Endothelial cell of umbilical vein (primary cell): Measurements from ENCODE around the gene ZKSCAN4. TPM values are rescaled to one million over a fixed set of nuclear protein-coding genes. Genes with fewer than 3 reads are reported as not detected.

Source experiments
- BruUV-seq: library from RNA; stranded (reverse); fragments of 400-500 nt; replicated peaks from 2 replicates; lab custom pipeline; 2021; lab: Mats Ljungman, UMichigan
- CTCF ChIA-PET: fragments of 300-600, 350-600 bp; sonication (Branson Sonifier 250); formaldehyde crosslinking; loops from one replicate; lab custom pipeline; 2021; ENCODE audit warnings: antibody characterized with exemption, inconsistent platforms; lab: Charles Lee
- POLR2A ChIA-PET: fragments of 300-600, 350-600 bp; sonication (Branson Sonifier 250); formaldehyde crosslinking; loops from one replicate; lab custom pipeline; 2021; ENCODE audit warnings: antibody characterized with exemption, inconsistent platforms; lab: Charles Lee
- DNase-seq: peaks from one replicate; pipeline ENCODE4 v3.0.0-alpha.2; 2011; ENCODE audit warnings: low read depth, low spot score
- FAIRE-seq: peaks from 2 replicates; lab custom pipeline; 2011; peaks lifted over from hg19 to GRCh38; lab: Jason Lieb, UNC
- H2AFZ ChIP-seq: 2 replicates; pipeline ENCODE4 v1.6.0; 2012; ENCODE audit warnings: low read depth, low read length, control low read depth, inconsistent platforms
- H3K27ac ChIP-seq: 2 replicates; pipeline ENCODE4 v1.5.1; 2011; ENCODE audit warnings: low read depth, mild to moderate bottlenecking, control low read depth, low read length, moderate library complexity; ENCODE audit not compliant: insufficient read depth
- H3K27me3 ChIP-seq, 2 experiments: 2 replicates each; pipeline versions ENCODE4 v1.6.0 to v1.6.1; 2011; ENCODE audit warnings: low read length in 2 of 2, mixed read lengths in 1 of 2; ENCODE audit not compliant: control insufficient read depth in 2 of 2, insufficient read depth in 2 of 2
- H3K36me3 ChIP-seq, 2 experiments: 2 replicates in 1 of 2; 3 replicates in 1 of 2; pipeline ENCODE4 v1.5.1; 2011; ENCODE audit warnings: low read length in 2 of 2, mild to moderate bottlenecking in 1 of 2, moderate library complexity in 1 of 2; ENCODE audit not compliant: control insufficient read depth in 2 of 2, insufficient read depth in 2 of 2; ENCODE audit errors: extremely low read depth in 1 of 2
- H3K4me1 ChIP-seq: 3 replicates; pipeline ENCODE4 v1.5.1; 2011; ENCODE audit warnings: mild to moderate bottlenecking, low read length; ENCODE audit not compliant: control insufficient read depth, insufficient read depth; ENCODE audit errors: extremely low read depth
- H3K4me2 ChIP-seq: 2 replicates; pipeline ENCODE4 v1.6.1; 2011; ENCODE audit warnings: low read length, control low read depth, mixed read lengths; ENCODE audit not compliant: insufficient read depth
- H3K4me3 ChIP-seq, 3 experiments: fragments of 200-600 bp in 1 of 3; sonication (generic), shearing (Covaris generic) in 1 of 3; replicated peaks in 1 of 3; 2 replicates each; pipeline ENCODE4 v1.5.1; 2011 to 2016; ENCODE audit warnings: control low read depth in 3 of 3, low read length in 3 of 3, mild to moderate bottlenecking in 2 of 3, inconsistent platforms in 1 of 3, low read depth in 1 of 3, moderate library complexity in 1 of 3; ENCODE audit not compliant: insufficient read depth in 1 of 3
- H3K79me2 ChIP-seq: 2 replicates; pipeline ENCODE4 v1.6.0; 2012; ENCODE audit warnings: low read length, inconsistent platforms; ENCODE audit not compliant: control insufficient read depth, insufficient read depth
- H3K9ac ChIP-seq: replicated peaks from 2 replicates; pipeline ENCODE3; 2011; ENCODE audit warnings: low read length, control low read depth; ENCODE audit not compliant: insufficient read depth; ENCODE audit errors: extremely low read depth
- H3K9me1 ChIP-seq: replicated peaks from 3 replicates; pipeline ENCODE4 v1.6.0; 2011; ENCODE audit warnings: mild to moderate bottlenecking, low read length; ENCODE audit not compliant: control insufficient read depth, insufficient read depth; ENCODE audit errors: extremely low read depth
- H3K9me3 ChIP-seq: replicated peaks from 2 replicates; pipeline ENCODE4 v1.5.1; 2012; ENCODE audit warnings: low read length, inconsistent platforms; ENCODE audit not compliant: control insufficient read depth, insufficient read depth
- H4K20me1 ChIP-seq: replicated peaks from 2 replicates; pipeline ENCODE3; 2011; ENCODE audit warnings: mild to moderate bottlenecking, low read length; ENCODE audit not compliant: control insufficient read depth, insufficient read depth; ENCODE audit errors: extremely low read depth
- EZH2 ChIP-seq: IDR thresholded peaks from 2 replicates; pipeline ENCODE4 v1.6.1; 2012; ENCODE audit warnings: borderline replicate concordance, low read depth, mild to moderate bottlenecking, moderate library complexity, low read length, inconsistent platforms; ENCODE audit not compliant: severe bottlenecking
- FOS ChIP-seq: IDR thresholded peaks from 2 replicates; pipeline ENCODE4 v1.6.1; 2011; ENCODE audit warnings: mild to moderate bottlenecking, low read length, moderate library complexity, borderline replicate concordance; ENCODE audit not compliant: insufficient read depth
- GATA2 ChIP-seq: IDR thresholded peaks from 2 replicates; pipeline ENCODE4 v1.7.0; 2011; ENCODE audit warnings: low read depth, mild to moderate bottlenecking, moderate library complexity, mixed read lengths, low read length; ENCODE audit not compliant: insufficient read length, insufficient read depth
- dilution Hi-C: fragments of 300-500 bp; cut with MboI; formaldehyde crosslinking; loops from one replicate; pipeline ENCODE4 v1.15.0; 2019; ENCODE audit warnings: low sequenced_read_pairs; ENCODE audit not compliant: extremely low pct_ligation_motif_present
- intact Hi-C: fragments of 100-400 bp; cut with micrococcal nuclease; formaldehyde crosslinking; loops from one replicate; pipeline ENCODE4 v1.10.0; 2022
- polyA plus RNA-seq, 4 experiments: library from polyadenylated mRNA; depleted of rRNA in 3 of 4; stranded (reverse) in 3 of 4; unstranded in 1 of 4; fragments of >200 nt; gene quantifications; 2 replicates each; pipeline versions ENCODE4 v1.2.1 to v1.2.3, GENCODE V29; 2011 to 2012; ENCODE audit warnings: missing spikeins in 1 of 4
- total RNA-seq: library from RNA; stranded (reverse); gene quantifications from 2 replicates; pipeline ENCODE4 v1.2.3, GENCODE V29; 2021
- TF ChIP-seq, protein P1 (sequence below), 2 donors: IDR thresholded peaks; 1 replicate in 1 of 2; 2 replicates in 1 of 2; pipeline ENCODE4 v1.5.1; 2011; ENCODE audit warnings: low read length in 2 of 2, mild to moderate bottlenecking in 2 of 2, moderate library complexity in 2 of 2, control low read depth in 1 of 2, inconsistent platforms in 1 of 2, low read depth in 1 of 2; ENCODE audit not compliant: insufficient read depth in 1 of 2; ENCODE audit errors: extremely low read depth in 1 of 2
- TF ChIP-seq, protein P2 (sequence below): IDR thresholded peaks from 2 replicates; pipeline ENCODE4 v1.6.1; 2011; ENCODE audit not compliant: insufficient read depth, insufficient read length

The ZKSCAN4 gene
- total and polyA plus RNA-seq, 2 donors (not counting 3 experiments of a cell fraction or from before 2014, with no cell fraction given), result 1.3 to 3.6 TPM

DNA sequence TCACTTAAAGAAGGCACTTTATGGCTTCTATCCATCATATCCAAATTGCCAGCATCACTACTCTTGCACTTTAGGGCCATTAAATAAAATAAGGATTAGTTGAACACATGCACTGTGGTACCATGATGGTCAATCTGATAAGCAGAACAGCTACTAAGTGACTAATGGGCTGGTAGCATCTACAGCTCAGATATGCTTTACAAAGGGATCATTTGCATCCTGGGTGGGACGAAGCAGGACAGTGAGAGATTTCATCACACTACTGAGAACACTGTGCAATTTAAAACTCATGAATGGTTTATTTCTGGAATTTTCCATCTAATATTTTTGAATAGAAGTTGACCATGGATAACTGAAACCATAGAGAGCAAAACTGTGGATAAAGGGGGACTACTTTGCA is 52.0 kb downstream of the ZKSCAN4 start:
- Histone ChIP-seq H3K9me3 (no peaks in the 10 kb centered on the region), H3K79me2 (no peaks in the 10 kb centered on the region), H3K9ac (no peak overlapping the region), H2AFZ (no peak overlapping the region), H3K4me3 (no peak overlapping the region), H3K36me3 (no peaks in the 10 kb centered on the region), H3K27me3 (peaks cover 9 to 33% of the 10 kb centered on the region in 2 experiments), H4K20me1 (no peaks in the 10 kb centered on the region), H3K4me2 (no peak overlapping the region), H3K27ac (no peak overlapping the region), H3K4me1 (no peaks in the 10 kb centered on the region), H3K9me1 (no peaks in the 10 kb centered on the region)
- no peak for DNase-seq
- BruUV-seq, result no TSS peak
- intact Hi-C loops (no loop called here), dilution Hi-C loops (no loop called here)
- TF ChIP-seq, protein P1, sequence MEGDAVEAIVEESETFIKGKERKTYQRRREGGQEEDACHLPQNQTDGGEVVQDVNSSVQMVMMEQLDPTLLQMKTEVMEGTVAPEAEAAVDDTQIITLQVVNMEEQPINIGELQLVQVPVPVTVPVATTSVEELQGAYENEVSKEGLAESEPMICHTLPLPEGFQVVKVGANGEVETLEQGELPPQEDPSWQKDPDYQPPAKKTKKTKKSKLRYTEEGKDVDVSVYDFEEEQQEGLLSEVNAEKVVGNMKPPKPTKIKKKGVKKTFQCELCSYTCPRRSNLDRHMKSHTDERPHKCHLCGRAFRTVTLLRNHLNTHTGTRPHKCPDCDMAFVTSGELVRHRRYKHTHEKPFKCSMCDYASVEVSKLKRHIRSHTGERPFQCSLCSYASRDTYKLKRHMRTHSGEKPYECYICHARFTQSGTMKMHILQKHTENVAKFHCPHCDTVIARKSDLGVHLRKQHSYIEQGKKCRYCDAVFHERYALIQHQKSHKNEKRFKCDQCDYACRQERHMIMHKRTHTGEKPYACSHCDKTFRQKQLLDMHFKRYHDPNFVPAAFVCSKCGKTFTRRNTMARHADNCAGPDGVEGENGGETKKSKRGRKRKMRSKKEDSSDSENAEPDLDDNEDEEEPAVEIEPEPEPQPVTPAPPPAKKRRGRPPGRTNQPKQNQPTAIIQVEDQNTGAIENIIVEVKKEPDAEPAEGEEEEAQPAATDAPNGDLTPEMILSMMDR (IDR thresholded peaks at IDR 0.05; ENCODE audit: extremely low read depth in 1 of 2, insufficient read depth in 1 of 2, low read depth in 1 of 2, low read length in 2 of 2), result no peak
- TF ChIP-seq FOS (no peak), EZH2 (no peak), GATA2 (no peak)
- TF ChIP-seq, protein P2, sequence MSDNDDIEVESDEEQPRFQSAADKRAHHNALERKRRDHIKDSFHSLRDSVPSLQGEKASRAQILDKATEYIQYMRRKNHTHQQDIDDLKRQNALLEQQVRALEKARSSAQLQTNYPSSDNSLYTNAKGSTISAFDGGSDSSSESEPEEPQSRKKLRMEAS, result no peak
- CTCF ChIA-PET, result no interaction called here
- POLR2A ChIA-PET, result no interaction called here
- FAIRE-seq, result no peak

Other genes starting within 250 kb of the ZKSCAN4 start
- gene ZNF165, start 171.7 kb downstream of the ZKSCAN4 start, total RNA-seq, result 0.27 and 0.30 TPM in 2 replicates
- 0.03 and 0.11 TPM in 2 replicates for gene ZNF165, start 171.7 kb downstream of the ZKSCAN4 start, polyA plus RNA-seq
- gene ZSCAN16, start 127.7 kb downstream of the ZKSCAN4 start, total RNA-seq, result 7.7 and 8.9 TPM in 2 replicates
- 3.7 and 4.9 TPM in 2 replicates for gene ZSCAN16, start 127.7 kb downstream of the ZKSCAN4 start, polyA plus RNA-seq
- gene ZKSCAN8, start 110.4 kb downstream of the ZKSCAN4 start, total RNA-seq, result 19.7 and 21.2 TPM in 2 replicates
- 6.6 and 9.4 TPM in 2 replicates for gene ZKSCAN8, start 110.4 kb downstream of the ZKSCAN4 start, polyA plus RNA-seq
- 18.0 and 18.6 TPM in 2 replicates for gene ZSCAN9, start 27.0 kb downstream of the ZKSCAN4 start, total RNA-seq
- gene ZSCAN9, start 27.0 kb downstream of the ZKSCAN4 start, polyA plus RNA-seq, result 10.5 and 11.7 TPM in 2 replicates
- gene NKAPL, start 7.0 kb upstream of the ZKSCAN4 start, total RNA-seq, result 1.1 and 1.6 TPM in 2 replicates
- gene NKAPL, start 7.0 kb upstream of the ZKSCAN4 start, polyA plus RNA-seq, result 0.53 and 0.72 TPM in 2 replicates
- 12.7 and 14.1 TPM in 2 replicates for gene ZSCAN26, start 14.9 kb upstream of the ZKSCAN4 start, total RNA-seq
- gene ZSCAN26, start 14.9 kb upstream of the ZKSCAN4 start, polyA plus RNA-seq, result 11.2 and 12.8 TPM in 2 replicates
- gene PGBD1, start 29.3 kb upstream of the ZKSCAN4 start, total RNA-seq, result 9.6 and 10.1 TPM in 2 replicates
- gene PGBD1, start 29.3 kb upstream of the ZKSCAN4 start, polyA plus RNA-seq, result 3.4 and 4.2 TPM in 2 replicates
- 19.5 and 23.0 TPM in 2 replicates for gene ZSCAN31, start 83.9 kb upstream of the ZKSCAN4 start, total RNA-seq
- 11.0 and 12.9 TPM in 2 replicates for gene ZSCAN31, start 83.9 kb upstream of the ZKSCAN4 start, polyA plus RNA-seq
- 4.9 and 6.9 TPM in 2 replicates for gene ZKSCAN3, start 97.7 kb upstream of the ZKSCAN4 start, total RNA-seq
- 2.5 and 2.7 TPM in 2 replicates for gene ZKSCAN3, start 97.7 kb upstream of the ZKSCAN4 start, polyA plus RNA-seq
- 4.2 and 4.4 TPM in 2 replicates for gene ZSCAN12, start 147.5 kb upstream of the ZKSCAN4 start, total RNA-seq
- gene ZSCAN12, start 147.5 kb upstream of the ZKSCAN4 start, polyA plus RNA-seq, result 1.1 and 1.3 TPM in 2 replicates
- gene ZSCAN23, start 191.2 kb upstream of the ZKSCAN4 start, total RNA-seq, result 1.6 and 1.7 TPM in 2 replicates
- 0.28 and 0.53 TPM in 2 replicates for gene ZSCAN23, start 191.2 kb upstream of the ZKSCAN4 start, polyA plus RNA-seq